Measurements from ENCODE around the gene B3GAT2.

Gene B3GAT2

DNA sequence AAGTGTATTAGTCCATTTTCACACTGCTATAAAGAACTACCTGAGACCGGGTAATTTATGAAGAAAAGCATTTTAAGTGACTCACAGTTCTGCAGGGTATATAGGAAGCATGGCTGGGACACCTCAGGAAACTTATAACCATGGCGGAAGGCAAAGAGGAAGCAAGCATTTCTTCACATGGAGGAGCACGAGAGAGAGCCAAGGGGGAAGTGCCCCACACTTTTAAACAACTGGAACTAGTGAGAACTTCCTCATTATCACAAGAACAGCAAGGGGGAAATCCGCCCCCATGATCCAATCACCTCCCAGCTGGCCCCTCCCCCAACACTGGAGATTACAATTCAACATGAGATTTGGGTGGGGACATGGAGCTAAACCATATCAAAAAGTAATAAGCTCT, 28.3 kb upstream of the B3GAT2 start:
- H3K4me3 ChIP-seq (ENCODE audit: control insufficient read depth, low read depth, low read length) = no peak overlapping the region
- TF ChIP-seq, protein P1, sequence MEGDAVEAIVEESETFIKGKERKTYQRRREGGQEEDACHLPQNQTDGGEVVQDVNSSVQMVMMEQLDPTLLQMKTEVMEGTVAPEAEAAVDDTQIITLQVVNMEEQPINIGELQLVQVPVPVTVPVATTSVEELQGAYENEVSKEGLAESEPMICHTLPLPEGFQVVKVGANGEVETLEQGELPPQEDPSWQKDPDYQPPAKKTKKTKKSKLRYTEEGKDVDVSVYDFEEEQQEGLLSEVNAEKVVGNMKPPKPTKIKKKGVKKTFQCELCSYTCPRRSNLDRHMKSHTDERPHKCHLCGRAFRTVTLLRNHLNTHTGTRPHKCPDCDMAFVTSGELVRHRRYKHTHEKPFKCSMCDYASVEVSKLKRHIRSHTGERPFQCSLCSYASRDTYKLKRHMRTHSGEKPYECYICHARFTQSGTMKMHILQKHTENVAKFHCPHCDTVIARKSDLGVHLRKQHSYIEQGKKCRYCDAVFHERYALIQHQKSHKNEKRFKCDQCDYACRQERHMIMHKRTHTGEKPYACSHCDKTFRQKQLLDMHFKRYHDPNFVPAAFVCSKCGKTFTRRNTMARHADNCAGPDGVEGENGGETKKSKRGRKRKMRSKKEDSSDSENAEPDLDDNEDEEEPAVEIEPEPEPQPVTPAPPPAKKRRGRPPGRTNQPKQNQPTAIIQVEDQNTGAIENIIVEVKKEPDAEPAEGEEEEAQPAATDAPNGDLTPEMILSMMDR (conservative IDR thresholded peaks at IDR 0.05; ENCODE audit: control insufficient read depth, insufficient read depth, low read depth, low read length) = no peak
- DNase-seq (ENCODE audit: low read depth) = no peak

DNA sequence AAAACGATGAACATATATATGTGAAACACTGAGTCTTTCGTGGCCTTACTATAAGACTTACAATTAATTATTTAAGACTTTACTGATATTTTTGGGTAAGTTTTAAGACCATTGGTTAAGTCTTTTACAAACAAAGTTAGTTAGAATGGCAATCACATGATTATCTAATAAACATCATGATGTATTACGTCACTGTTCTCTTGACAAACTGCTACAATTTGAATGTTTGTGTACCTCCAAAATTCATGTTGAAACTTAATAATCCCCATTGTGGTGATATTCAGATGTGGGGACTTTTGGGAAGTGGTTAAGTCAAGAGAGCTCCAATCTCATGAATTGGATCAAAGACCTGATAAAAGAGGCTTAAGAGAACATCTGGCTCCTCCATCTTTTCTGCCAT, 25.9 kb upstream of the B3GAT2 start:
- H3K4me3 ChIP-seq (ENCODE audit: control insufficient read depth, low read depth, low read length) = no peak overlapping the region
- TF ChIP-seq, protein P1 (conservative IDR thresholded peaks at IDR 0.05; ENCODE audit: control insufficient read depth, insufficient read depth, low read depth, low read length) = no peak
- no peak for DNase-seq (ENCODE audit: low read depth)

DNA sequence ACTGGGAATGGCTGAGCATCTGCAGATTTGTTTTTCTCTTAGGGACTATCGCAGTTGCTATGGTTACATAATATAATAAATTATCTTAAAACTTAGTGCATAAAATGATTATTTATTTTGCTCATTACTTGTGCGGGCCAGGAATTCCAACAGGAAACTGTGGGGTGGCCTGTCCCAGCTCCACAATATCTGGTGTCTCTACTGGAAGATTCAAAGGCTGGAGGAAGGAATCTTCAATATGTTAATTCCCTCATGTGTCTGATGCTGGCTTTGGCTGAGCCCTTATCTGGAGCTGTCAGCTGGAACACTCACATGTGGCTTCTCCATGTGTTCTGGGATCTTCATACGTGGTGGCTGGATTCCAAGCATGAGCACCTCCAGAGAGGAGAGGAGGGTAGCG, 23.9 kb upstream of the B3GAT2 start:
- TF ChIP-seq, protein P1 (conservative IDR thresholded peaks at IDR 0.05; ENCODE audit: control insufficient read depth, insufficient read depth, low read depth, low read length) = no peak
- no peak overlapping the region for H3K4me3 ChIP-seq (ENCODE audit: control insufficient read depth, low read depth, low read length)
- DNase-seq (ENCODE audit: low read depth) = no peak

DNA sequence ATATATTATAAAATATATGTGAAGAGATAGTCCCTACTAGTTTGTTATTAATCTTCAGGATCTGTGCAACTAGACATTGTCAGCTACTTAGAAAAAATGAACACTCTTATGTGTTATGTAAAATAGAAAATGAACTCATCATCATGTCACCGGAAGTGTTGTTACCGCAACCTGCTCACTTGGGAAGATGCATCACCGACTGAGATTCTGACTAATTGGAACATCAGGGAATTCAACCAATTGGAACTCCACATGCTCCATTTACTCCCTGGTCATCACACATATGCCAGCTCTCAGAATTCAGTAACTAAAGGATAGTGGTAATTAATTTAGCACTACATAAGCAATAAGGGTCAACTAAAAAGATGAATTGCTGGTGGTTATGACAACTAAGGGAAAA, 16.7 kb upstream of the B3GAT2 start:
- TF ChIP-seq, protein P1 (conservative IDR thresholded peaks at IDR 0.05; ENCODE audit: control insufficient read depth, insufficient read depth, low read depth, low read length) = no peak
- DNase-seq (ENCODE audit: low read depth) = peak; percentile 16

DNA sequence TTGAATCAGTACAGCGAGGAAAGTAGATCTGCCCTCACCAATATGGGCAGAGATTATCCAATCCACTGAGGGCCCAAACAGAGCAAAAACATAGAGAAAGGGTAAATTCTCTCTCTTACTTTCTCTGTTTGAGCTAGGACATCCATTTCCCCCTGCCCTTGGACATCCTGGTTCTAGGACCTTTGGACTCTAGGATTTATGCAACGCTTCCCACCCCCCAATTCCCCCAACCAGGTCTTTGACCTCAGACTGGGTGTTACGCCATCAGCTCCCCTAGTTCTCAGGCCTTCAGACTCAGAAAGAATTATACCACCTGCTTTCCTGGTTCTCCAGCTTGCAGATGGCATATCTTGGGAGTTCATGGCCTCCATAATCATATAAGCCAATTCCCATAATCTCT, 10.2 kb upstream of the B3GAT2 start:
- TF ChIP-seq, protein P1 (conservative IDR thresholded peaks at IDR 0.05; ENCODE audit: control insufficient read depth, insufficient read depth, low read depth, low read length) = no peak
- no peak overlapping the region for H3K4me3 ChIP-seq (ENCODE audit: control insufficient read depth, low read depth, low read length)
- DNase-seq (ENCODE audit: low read depth) = no peak

More for the DNA sequence above, 16.7 kb upstream of the B3GAT2 start:
- no peak overlapping the region for H3K4me3 ChIP-seq (ENCODE audit: control insufficient read depth, low read depth, low read length)

DNA sequence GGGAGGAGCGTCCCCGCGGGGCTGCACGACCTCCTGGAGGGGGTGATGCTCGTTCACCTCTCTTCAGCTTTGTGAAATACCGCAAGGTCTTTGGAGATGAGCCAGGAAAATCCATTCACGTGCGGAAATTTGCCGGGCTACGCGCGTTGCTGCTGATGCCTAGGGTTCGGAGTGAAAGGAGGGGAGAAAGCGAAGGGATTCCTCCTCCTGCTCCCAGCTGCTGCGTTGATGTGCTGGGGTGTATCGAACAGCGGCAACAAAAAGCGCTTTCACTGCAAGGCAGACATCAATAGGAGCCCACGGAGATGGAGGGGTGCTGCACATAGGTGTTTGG, 391 bp upstream of the B3GAT2 start:
- peak overlapping the region; percentile 27 for H3K4me3 ChIP-seq (ENCODE audit: control insufficient read depth, low read depth, low read length)
- TF ChIP-seq, protein P1 (conservative IDR thresholded peaks at IDR 0.05; ENCODE audit: control insufficient read depth, insufficient read depth, low read depth, low read length) = no peak
- no peak for DNase-seq (ENCODE audit: low read depth)

DNA sequence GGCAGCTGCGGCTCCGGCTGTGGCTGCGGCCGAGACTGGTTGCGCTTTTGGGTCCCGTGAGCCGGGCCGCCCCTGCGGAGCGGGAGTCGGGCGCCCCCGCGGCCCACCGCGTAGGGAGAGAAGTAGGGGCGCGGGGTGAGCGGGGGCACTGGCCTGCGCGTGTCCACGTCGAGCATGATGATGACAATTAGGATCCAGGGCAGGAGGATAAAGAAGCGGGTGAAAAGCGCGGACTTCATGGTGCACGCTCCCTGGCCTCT, 739 bp downstream of the B3GAT2 start:
- TF ChIP-seq, protein P1 (conservative IDR thresholded peaks at IDR 0.05; ENCODE audit: control insufficient read depth, insufficient read depth, low read depth, low read length) = no peak
- no peak for DNase-seq (ENCODE audit: low read depth)
- H3K4me3 ChIP-seq (ENCODE audit: control insufficient read depth, low read depth, low read length) = peak overlapping the region; percentile 27
